Measurements from ENCODE around the gene C2orf92.

DNA sequence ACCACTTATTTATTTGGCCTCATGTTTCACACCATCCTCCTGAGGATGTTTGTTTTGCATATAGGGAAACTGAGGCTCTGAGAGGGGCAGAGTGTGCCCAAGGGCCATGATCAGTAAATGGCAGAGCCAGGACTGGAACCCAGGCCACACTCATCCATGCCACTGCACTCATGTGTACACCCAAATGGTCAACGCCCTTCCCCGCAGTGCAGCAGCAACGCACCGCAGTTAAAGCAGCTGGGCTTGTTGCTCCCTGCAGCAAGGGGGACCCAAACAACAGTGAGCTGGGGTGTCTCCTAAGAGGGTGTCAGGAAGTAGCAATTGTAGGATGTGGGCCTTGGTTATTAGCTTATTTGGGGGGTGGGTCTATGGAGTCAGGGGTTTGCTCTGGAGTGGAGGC, 80.5 kb downstream of the C2orf92 start:
- TF ChIP-seq, protein P1, sequence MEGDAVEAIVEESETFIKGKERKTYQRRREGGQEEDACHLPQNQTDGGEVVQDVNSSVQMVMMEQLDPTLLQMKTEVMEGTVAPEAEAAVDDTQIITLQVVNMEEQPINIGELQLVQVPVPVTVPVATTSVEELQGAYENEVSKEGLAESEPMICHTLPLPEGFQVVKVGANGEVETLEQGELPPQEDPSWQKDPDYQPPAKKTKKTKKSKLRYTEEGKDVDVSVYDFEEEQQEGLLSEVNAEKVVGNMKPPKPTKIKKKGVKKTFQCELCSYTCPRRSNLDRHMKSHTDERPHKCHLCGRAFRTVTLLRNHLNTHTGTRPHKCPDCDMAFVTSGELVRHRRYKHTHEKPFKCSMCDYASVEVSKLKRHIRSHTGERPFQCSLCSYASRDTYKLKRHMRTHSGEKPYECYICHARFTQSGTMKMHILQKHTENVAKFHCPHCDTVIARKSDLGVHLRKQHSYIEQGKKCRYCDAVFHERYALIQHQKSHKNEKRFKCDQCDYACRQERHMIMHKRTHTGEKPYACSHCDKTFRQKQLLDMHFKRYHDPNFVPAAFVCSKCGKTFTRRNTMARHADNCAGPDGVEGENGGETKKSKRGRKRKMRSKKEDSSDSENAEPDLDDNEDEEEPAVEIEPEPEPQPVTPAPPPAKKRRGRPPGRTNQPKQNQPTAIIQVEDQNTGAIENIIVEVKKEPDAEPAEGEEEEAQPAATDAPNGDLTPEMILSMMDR (IDR thresholded peaks at IDR 0.05; ENCODE audit: extremely low read depth in 1 of 2, insufficient read depth in 1 of 2, low read depth in 1 of 2, low read length in 2 of 2): no peak
- TF ChIP-seq POLR2AphosphoS5 (IDR thresholded peaks at IDR 0.05; ENCODE audit: insufficient read depth, low read depth, low read length): no peak
- no peak for TF ChIP-seq GATA2 (IDR thresholded peaks at IDR 0.05; ENCODE audit: insufficient read depth, insufficient read length, low read depth, low read length)
- no peak for TF ChIP-seq EZH2 (IDR thresholded peaks at IDR 0.05; ENCODE audit: borderline replicate concordance, low read depth, low read length, severe bottlenecking)
- no peak for TF ChIP-seq JUN (IDR thresholded peaks at IDR 0.05; ENCODE audit: borderline replicate concordance, insufficient read depth, insufficient read length, low read depth)
- no peak for TF ChIP-seq POLR2A (IDR thresholded peaks at IDR 0.05; ENCODE audit: low read depth, low read length)
- TF ChIP-seq, protein P2, sequence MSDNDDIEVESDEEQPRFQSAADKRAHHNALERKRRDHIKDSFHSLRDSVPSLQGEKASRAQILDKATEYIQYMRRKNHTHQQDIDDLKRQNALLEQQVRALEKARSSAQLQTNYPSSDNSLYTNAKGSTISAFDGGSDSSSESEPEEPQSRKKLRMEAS (IDR thresholded peaks at IDR 0.05; ENCODE audit: insufficient read depth, insufficient read length): no peak

All from endothelial cell of umbilical vein (primary cell).